SKM-1 (cell line): Measurements from ENCODE around the gene STEAP1.

Experiments
- DNase-seq: peaks from one replicate; lab custom pipeline; 2025; ENCODE audit not compliant: unreplicated experiment; lab: John Stamatoyannopoulos, UW

Gene STEAP1

GRCh38 chr7:90211391-90212148, 57.3 kb downstream of the STEAP1 start, which contains the start of gene STEAP2:
Gene STEAP2 (plus strand): TSS chr7:90211740. CDS start chr7:90225083, 13,343 bp downstream.
- peak; percentile 69 for DNase-seq

DNA sequence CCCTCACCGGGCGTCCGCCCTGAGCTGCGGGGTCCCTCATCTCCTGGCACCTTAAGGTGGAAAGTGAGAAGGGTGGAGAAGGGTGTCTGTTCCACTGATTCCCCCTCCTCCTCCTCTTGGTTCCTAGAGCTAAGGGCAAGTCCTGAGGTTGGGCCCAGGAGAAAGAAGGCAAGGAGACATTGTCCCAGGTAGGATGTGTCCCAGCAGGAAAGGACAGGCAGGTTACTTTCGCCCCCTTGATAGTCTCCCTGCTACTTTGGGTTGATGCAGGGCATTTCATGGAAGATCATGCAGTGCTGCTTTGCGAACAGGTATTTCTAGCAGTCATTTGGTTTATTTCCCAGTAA, 57.9 kb downstream of the STEAP1 start:
- DNase-seq, result no peak

DNA sequence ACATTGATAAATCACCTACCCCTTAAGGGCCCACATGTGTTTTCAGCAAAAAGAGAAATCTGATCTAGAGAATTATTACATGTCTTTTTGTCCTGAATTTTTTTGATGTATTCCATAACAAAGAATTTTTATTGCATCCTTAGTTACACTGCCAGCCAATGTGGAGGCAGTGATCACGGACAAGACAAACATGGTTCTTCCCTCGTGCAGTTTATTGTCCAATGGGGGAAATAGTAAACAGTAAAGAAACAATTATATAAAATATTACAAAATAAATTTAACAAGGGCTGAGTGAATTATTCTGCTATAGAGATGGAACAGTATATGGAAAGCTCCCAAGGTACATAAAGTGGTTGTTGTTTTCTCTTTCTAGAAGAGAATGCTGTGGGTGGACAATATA, 59.3 kb downstream of the STEAP1 start:
- no peak for DNase-seq
